Fibroblast of lung (primary cell): Measurements from ENCODE around the gene CABP1. TPM values are rescaled to one million over a fixed set of nuclear protein-coding genes. Genes with fewer than 3 reads are reported as not detected.

ENCODE experiments used
- DNase-seq, 2 donors: peaks; one replicate each; pipeline versions ENCODE4 v3.0.0 to v3.0.0-alpha.2; 2010; ENCODE audit warnings: low read depth in 2 of 2
- H2AFZ ChIP-seq: 2 replicates; pipeline ENCODE4 v1.5.1; 2012; ENCODE audit warnings: low read length, control low read depth, inconsistent platforms
- H3K27ac ChIP-seq: 2 replicates; pipeline ENCODE4 v1.5.1; 2011; ENCODE audit warnings: low read length, control low read depth; ENCODE audit not compliant: insufficient read depth
- H3K27me3 ChIP-seq: 2 replicates; pipeline ENCODE4 v1.5.1; 2011; ENCODE audit warnings: mild to moderate bottlenecking, low read length; ENCODE audit not compliant: control insufficient read depth, insufficient read depth
- H3K36me3 ChIP-seq: 2 replicates; pipeline ENCODE4 v1.5.1; 2011; ENCODE audit warnings: low read length; ENCODE audit not compliant: control insufficient read depth, insufficient read depth
- H3K4me1 ChIP-seq: 2 replicates; pipeline ENCODE4 v1.5.1; 2011; ENCODE audit warnings: low read length; ENCODE audit not compliant: control insufficient read depth, insufficient read depth; ENCODE audit errors: extremely low read depth
- H3K4me2 ChIP-seq: 2 replicates; pipeline ENCODE4 v1.5.1; 2011; ENCODE audit warnings: low read length, control low read depth; ENCODE audit not compliant: insufficient read depth; ENCODE audit errors: extremely low read depth
- H3K4me3 ChIP-seq, 4 experiments: fragments of 200-600 bp in 1 of 4; sonication (generic) in 1 of 4; replicated peaks in 1 of 4; 2 replicates each; pipeline ENCODE4 v1.5.1; 2011 to 2016; ENCODE audit warnings: low read length in 4 of 4, low read depth in 3 of 4, mild to moderate bottlenecking in 3 of 4, control low read depth in 2 of 4, inconsistent platforms in 1 of 4, mixed read lengths in 1 of 4; ENCODE audit not compliant: insufficient read depth in 1 of 4; ENCODE audit errors: control extremely low read depth in 1 of 4
- H3K79me2 ChIP-seq: 2 replicates; pipeline ENCODE4 v1.5.1; 2012; ENCODE audit warnings: mild to moderate bottlenecking, low read length, inconsistent platforms; ENCODE audit not compliant: control insufficient read depth, insufficient read depth
- H3K9ac ChIP-seq: 2 replicates; pipeline ENCODE4 v1.5.1; 2011; ENCODE audit warnings: mild to moderate bottlenecking, low read length, control low read depth; ENCODE audit not compliant: insufficient read depth
- H3K9me3 ChIP-seq: 2 replicates; pipeline ENCODE4 v1.5.1; 2012; ENCODE audit warnings: low read depth, low read length; ENCODE audit not compliant: control insufficient read depth, insufficient read depth
- H4K20me1 ChIP-seq: 2 replicates; pipeline ENCODE4 v1.5.1; 2011; ENCODE audit warnings: low read length; ENCODE audit not compliant: control insufficient read depth, insufficient read depth; ENCODE audit errors: extremely low read depth
- EZH2 ChIP-seq: IDR thresholded peaks from 2 replicates; pipeline ENCODE4 v1.5.1; 2012; ENCODE audit warnings: low read length, control low read depth, mild to moderate bottlenecking; ENCODE audit errors: missing control alignments
- polyA plus RNA-seq, 2 donors: library from polyadenylated mRNA; depleted of rRNA in 1 of 2; stranded (reverse) in 1 of 2; unstranded in 1 of 2; fragments of >200 nt; gene quantifications; 2 replicates each; pipeline ENCODE4 v1.2.1, GENCODE V29; 2011 to 2012; ENCODE audit warnings: missing spikeins in 1 of 2
- total RNA-seq: library from RNA; depleted of rRNA; stranded (reverse); fragments of >200 nt; gene quantifications from 2 replicates; pipeline ENCODE4 v1.2.1, GENCODE V29; 2014
- TF ChIP-seq, protein P1 (sequence below), 2 donors: IDR thresholded peaks in 1 of 2; conservative IDR thresholded peaks in 1 of 2; 1 replicate in 1 of 2; 2 replicates in 1 of 2; pipeline ENCODE4 v1.5.1; 2011 to 2012; ENCODE audit warnings: low read length in 2 of 2, control low read depth in 1 of 2, inconsistent platforms in 1 of 2, low read depth in 1 of 2, mild to moderate bottlenecking in 1 of 2

CABP1 gene
- total and polyA plus RNA-seq, 2 donors (not counting 1 experiment from before 2014, with no cell fraction given): 0.36 TPM; not detected in 1

DNA sequence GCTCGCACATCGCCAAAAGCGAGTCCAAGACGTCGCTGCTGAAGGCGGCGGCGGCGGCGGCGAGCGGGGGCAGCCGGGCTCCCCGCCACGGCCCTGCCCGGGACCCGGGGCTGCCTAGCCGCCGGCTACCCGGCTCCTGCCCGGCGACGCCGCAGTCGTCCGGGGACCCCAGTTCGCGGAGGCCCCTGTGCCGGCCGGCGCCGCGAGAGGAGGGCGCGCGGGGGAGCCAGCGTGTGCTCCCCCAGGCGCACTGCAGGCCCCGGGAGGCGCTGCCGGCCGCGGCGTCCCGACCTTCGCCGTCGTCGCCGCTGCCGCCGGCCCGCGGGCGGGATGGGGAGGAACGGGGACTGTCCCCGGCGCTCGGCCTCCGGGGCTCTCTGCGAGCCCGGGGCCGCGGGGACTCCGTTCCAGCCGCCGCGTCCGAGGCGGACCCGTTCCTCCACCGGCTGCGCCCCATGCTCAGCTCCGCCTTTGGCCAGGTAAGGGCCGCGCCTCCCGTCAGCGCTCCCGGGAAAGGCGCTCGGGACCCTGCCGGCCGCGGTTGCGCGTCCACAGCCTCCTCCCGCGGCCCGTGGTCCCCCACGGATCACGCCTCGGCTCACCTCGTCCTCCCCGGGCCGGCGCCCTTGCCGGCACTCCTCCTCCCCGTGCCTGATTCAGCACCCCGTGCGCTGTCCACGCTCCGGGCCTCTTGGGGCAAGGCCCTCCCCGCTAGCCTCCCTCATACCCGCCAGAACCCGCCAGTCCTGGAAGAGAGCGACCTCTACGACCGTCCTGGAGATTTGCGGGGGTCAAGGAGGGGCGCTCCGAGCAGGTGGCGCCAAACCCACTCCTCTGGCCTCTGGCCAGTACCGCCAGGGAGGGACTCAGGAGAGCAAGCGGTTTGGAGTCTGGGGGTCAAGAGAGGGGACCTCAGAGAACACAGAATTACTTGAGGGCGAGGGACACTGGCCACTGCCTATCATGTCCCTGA lies 721 bp downstream of the CABP1 start:
- H3K27ac ChIP-seq: no peak overlapping the region
- peak overlapping the region in 1 of 4 experiments; percentile 20 for H3K4me3 ChIP-seq
- no peaks in the 10 kb centered on the region for H4K20me1 ChIP-seq
- no peaks in the 10 kb centered on the region for H3K4me1 ChIP-seq
- TF ChIP-seq, protein P1, sequence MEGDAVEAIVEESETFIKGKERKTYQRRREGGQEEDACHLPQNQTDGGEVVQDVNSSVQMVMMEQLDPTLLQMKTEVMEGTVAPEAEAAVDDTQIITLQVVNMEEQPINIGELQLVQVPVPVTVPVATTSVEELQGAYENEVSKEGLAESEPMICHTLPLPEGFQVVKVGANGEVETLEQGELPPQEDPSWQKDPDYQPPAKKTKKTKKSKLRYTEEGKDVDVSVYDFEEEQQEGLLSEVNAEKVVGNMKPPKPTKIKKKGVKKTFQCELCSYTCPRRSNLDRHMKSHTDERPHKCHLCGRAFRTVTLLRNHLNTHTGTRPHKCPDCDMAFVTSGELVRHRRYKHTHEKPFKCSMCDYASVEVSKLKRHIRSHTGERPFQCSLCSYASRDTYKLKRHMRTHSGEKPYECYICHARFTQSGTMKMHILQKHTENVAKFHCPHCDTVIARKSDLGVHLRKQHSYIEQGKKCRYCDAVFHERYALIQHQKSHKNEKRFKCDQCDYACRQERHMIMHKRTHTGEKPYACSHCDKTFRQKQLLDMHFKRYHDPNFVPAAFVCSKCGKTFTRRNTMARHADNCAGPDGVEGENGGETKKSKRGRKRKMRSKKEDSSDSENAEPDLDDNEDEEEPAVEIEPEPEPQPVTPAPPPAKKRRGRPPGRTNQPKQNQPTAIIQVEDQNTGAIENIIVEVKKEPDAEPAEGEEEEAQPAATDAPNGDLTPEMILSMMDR (conservative IDR thresholded peaks at IDR 0.05 in 1 of 2, IDR thresholded peaks at IDR 0.05 in 1 of 2; ENCODE audit: low read depth in 1 of 2, low read length in 2 of 2): no peak
- TF ChIP-seq EZH2: peak; percentile 97
- no peaks in the 10 kb centered on the region for H3K36me3 ChIP-seq
- H3K9me3 ChIP-seq: no peaks in the 10 kb centered on the region
- no peaks in the 10 kb centered on the region for H3K79me2 ChIP-seq
- no peak overlapping the region for H2AFZ ChIP-seq
- no peak overlapping the region for H3K9ac ChIP-seq
- peak; percentile 39 to 59 for DNase-seq
- peaks cover 45% of the 10 kb centered on the region for H3K27me3 ChIP-seq
- H3K4me2 ChIP-seq: peak overlapping the region; percentile 75

DNA sequence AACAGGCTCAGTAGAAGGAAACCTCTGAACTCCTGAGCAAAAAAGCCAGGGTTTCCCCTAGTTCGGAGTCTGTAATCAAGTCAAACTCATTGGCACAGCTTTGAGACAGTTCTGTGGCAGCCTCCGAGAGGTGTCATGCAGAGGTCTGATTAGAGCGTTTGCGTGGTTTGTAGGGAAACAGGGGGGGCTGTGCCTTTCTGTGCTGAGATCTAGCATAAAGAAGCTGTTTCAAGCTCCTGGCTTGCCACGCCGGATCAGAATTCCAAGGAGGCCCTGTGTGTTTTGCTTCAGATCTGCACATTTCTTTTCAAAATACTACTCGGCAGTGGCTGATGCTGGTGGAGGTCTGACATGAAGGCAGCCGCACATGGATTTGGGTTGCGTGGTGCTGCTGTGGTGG lies 1.7 kb downstream of the CABP1 start:
- Histone ChIP-seq H3K4me2 (no peak overlapping the region), H3K9me3 (no peaks in the 10 kb centered on the region), H3K4me1 (no peaks in the 10 kb centered on the region), H3K36me3 (no peaks in the 10 kb centered on the region), H3K9ac (no peak overlapping the region), H3K27me3 (peaks cover 45% of the 10 kb centered on the region), H2AFZ (no peak overlapping the region), H4K20me1 (no peaks in the 10 kb centered on the region), H3K4me3 (no peak overlapping the region), H3K79me2 (no peaks in the 10 kb centered on the region), H3K27ac (no peak overlapping the region)
- no peak for DNase-seq
- TF ChIP-seq EZH2: no peak

DNA sequence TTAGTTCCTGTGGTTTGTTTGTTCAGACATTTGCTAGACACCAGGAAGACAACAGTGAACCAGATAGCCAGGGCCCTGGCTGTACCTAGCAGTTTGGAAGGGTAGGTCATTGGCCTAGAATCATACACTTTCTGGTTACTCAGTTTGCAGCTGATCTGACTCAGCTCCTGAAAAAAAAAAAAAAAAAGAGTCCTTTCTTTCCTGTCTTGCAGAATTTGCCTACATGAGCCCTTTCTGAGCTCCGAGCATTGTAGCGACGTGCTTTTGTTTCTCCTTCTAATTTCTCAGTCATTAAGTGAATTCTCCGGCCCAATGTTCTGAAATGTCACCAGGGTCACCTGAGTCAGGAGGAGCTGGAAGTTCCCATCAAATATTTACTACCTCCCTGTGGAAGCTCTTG lies 2.4 kb downstream of the CABP1 start:
- H3K4me1 ChIP-seq: no peaks in the 10 kb centered on the region
- DNase-seq: no peak
- no peak overlapping the region for H3K27ac ChIP-seq
- no peak overlapping the region for H3K4me2 ChIP-seq
- H3K9ac ChIP-seq: no peak overlapping the region
- H3K79me2 ChIP-seq: no peaks in the 10 kb centered on the region
- no peak overlapping the region for H2AFZ ChIP-seq
- peaks cover 45% of the 10 kb centered on the region for H3K27me3 ChIP-seq
- no peak for TF ChIP-seq EZH2
- TF ChIP-seq, protein P1 (conservative IDR thresholded peaks at IDR 0.05 in 1 of 2, IDR thresholded peaks at IDR 0.05 in 1 of 2; ENCODE audit: low read depth in 1 of 2, low read length in 2 of 2): no peak
- H4K20me1 ChIP-seq: no peaks in the 10 kb centered on the region
- no peak overlapping the region for H3K4me3 ChIP-seq
- H3K36me3 ChIP-seq: no peaks in the 10 kb centered on the region
- no peaks in the 10 kb centered on the region for H3K9me3 ChIP-seq
